ENCODE results near the gene CNNM4.

The CNNM4 gene

DNA sequence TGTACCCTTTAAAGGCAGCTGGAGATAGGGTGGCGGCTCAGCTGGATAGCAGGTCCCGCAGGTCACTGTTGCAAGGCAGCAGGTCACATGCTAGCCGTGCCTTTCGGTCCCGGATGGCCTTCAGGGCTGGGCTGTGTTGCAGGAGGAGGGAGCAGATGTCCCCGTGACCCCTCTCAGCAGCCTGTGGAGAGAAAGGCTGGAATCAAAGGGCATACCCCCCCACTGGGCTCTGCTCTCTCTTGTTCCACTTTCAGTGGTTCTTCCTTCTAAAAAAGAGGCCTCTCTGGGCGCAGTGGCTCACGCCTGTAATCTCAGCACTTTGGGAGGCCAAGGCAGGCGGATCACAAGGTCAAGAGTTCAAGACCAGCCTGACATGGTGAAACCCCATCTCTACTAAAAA lies 87.6 kb downstream of the CNNM4 start:
- H3K4me3 ChIP-seq (ENCODE audit: low read depth, low read length): no peak overlapping the region
- DNase-seq (ENCODE audit: low read depth): no peak
- TF ChIP-seq, protein P1, sequence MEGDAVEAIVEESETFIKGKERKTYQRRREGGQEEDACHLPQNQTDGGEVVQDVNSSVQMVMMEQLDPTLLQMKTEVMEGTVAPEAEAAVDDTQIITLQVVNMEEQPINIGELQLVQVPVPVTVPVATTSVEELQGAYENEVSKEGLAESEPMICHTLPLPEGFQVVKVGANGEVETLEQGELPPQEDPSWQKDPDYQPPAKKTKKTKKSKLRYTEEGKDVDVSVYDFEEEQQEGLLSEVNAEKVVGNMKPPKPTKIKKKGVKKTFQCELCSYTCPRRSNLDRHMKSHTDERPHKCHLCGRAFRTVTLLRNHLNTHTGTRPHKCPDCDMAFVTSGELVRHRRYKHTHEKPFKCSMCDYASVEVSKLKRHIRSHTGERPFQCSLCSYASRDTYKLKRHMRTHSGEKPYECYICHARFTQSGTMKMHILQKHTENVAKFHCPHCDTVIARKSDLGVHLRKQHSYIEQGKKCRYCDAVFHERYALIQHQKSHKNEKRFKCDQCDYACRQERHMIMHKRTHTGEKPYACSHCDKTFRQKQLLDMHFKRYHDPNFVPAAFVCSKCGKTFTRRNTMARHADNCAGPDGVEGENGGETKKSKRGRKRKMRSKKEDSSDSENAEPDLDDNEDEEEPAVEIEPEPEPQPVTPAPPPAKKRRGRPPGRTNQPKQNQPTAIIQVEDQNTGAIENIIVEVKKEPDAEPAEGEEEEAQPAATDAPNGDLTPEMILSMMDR (IDR thresholded peaks at IDR 0.05; ENCODE audit: insufficient read depth, low read depth, low read length, missing control alignments): no peak

DNA sequence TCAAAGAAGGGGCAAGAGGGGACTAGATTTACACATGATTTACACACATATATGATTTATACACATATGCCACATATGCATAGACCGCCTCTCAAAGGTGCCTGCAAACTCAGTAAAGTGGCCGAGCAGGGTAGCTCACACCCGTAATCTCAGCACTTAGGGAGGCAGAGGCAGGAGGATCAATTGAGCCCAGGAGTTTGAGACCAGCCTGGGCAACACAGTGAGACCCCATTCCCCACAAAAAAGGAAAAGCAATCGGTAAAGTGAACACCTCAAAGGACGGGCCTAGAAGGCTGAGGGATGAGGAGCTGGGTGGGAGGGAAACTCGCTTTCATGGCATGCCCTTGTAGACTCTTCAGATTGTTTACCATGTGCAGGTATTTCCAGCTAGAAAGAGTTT lies 92.0 kb downstream of the CNNM4 start:
- TF ChIP-seq, protein P1 (IDR thresholded peaks at IDR 0.05; ENCODE audit: insufficient read depth, low read depth, low read length, missing control alignments): no peak
- no peak for DNase-seq (ENCODE audit: low read depth)
- H3K4me3 ChIP-seq (ENCODE audit: low read depth, low read length): no peak overlapping the region

DNA sequence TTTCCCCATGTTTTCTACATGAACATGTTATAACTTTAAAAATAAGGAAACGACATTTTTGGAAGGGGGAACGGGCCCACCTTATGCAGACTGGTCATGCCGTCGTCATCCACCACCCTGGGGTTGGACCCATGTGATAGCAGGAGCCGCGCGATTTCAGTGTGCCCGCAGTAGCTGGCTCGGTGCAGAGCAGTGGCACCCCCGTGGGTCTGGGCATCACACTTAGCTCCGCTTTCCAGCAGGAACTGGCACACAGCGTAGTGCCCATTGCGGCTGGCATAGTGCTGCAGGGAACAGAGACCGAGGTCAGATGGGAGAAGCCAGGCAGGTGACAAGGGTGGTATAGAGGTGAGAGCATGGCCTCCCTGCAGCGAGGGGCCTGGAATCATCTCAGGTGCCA lies 92.6 kb downstream of the CNNM4 start:
- TF ChIP-seq, protein P1 (IDR thresholded peaks at IDR 0.05; ENCODE audit: insufficient read depth, low read depth, low read length, missing control alignments): no peak
- no peak overlapping the region for H3K4me3 ChIP-seq (ENCODE audit: low read depth, low read length)
- no peak for DNase-seq (ENCODE audit: low read depth)

DNA sequence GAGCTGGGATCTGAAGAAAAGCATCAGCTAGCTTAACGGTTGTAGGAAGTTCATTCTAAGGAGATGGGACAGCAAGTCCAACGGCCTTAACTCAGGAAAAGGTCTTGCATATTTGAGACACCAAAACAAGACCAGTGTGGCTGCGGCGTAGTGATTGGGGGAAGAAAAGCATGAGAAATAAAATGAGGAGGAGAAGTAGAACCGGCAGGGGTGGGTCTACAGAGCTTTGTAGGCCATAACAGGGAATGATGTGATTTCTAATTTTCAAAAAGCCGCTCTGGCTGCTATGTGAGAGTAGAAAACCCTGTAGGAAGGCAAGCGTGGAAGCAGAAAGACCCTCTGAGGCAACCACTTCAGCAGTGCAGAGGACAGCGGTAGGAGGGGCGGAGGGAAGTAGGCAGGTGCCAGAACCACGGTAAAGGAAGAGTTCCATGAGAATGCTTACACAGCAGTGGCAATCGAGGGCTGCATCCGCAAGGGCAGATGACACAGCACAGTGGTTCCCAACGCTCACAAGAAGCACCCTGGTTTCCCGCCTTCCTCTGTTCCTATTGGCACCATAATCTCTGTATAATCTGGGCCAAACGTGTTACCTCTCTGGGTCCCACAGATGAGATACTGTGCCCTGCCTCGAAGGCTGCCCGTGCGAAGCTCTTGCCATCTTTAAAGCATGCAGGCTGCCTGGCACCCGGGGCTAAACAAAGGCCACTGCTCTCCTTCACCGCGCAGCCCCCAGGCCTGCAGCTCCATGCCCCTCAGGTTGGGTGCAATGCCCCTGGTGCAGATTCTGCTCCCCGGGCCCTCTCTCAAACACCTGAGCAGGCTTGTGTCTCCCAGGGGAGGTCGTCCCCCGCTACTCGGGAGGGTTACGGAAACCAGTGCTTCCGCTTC lies 96.3 kb downstream of the CNNM4 start:
- TF ChIP-seq, protein P1 (IDR thresholded peaks at IDR 0.05; ENCODE audit: insufficient read depth, low read depth, low read length, missing control alignments): no peak
- peak overlapping the region; percentile 89 for H3K4me3 ChIP-seq (ENCODE audit: low read depth, low read length)
- peak; percentile 58 for DNase-seq (ENCODE audit: low read depth)

DNA sequence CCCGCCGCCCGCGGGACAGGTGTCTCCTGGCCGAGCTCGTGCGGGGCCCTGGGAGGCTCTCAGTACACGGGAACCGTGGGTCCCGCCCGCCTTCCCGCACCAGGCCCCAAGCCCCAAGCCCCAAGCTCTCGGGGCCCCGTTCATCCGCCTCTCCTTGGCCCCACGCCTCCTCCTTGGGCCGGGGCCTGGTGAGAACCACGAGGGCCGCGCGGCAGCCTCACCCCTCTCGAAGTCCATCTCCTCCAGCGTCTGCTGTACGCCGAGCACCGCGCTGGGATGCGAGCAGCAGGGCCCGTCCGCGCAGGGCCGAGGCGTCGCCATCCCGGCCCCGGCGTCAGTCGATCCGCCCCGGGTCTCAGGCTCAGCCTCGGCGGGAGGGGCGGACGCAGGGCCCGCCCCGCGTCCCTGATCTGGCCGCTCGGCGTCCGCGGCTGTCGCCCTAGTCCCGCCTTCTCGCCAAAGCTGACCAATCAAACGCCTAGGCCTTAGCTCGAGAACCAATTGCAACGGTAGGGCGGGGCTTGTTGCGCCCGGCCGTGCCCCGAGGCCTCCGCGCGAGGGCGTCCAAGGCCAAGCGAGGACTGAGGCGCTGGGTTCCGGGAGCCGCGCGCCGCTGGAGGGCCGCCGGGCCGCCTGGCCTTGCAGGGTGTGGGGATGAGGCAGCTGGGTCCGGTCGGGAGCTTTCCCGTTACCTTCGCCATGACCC lies 97.1 kb downstream of the CNNM4 start, which contains the start of gene ANKRD39:
ANKRD39 (minus strand) TSS at position 350 of the 706 bp plus-strand sequence; CDS start at position 321, 29 bp downstream.
- peak; percentile 99 for DNase-seq (ENCODE audit: low read depth)
- TF ChIP-seq, protein P1 (IDR thresholded peaks at IDR 0.05; ENCODE audit: insufficient read depth, low read depth, low read length, missing control alignments): peak; percentile 84
- peak within 1 kb of the TSS; percentile 89 for H3K4me3 ChIP-seq (ENCODE audit: low read depth, low read length)

DNA sequence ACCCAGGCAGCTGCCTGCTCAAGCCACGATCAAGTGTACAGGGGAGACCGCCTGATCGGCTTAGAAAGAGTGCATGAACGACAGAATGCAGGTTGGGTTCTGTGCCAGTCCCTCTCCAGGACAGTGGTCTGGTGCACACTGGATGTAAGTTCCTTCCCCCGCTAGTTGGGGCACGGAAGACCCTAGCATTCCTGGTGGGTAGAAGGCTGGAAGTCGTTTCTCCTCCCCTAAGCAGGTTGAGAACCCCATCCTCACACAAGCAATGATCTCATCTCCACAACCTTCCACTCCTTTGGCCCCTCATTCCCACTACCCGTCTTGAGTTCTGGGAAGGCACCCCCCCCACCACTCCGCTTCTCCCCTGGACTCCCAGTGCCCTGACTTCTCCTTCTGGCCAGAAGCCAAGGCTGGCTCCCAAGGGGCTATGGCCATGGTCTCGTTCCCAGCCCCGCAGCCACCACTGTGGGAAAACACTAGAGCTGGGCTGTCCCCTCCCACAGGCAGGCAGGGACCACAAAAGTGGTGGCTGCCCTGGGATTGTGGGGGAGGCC lies 98.5 kb downstream of the CNNM4 start:
- TF ChIP-seq, protein P1 (IDR thresholded peaks at IDR 0.05; ENCODE audit: insufficient read depth, low read depth, low read length, missing control alignments): no peak
- DNase-seq (ENCODE audit: low read depth): no peak
- H3K4me3 ChIP-seq (ENCODE audit: low read depth, low read length): no peak overlapping the region
